IPS-NIHi11 (cell line): ENCODE results near the gene MAGI2.
"Not testable (repeated sequence)": the region's sequence is repeated elsewhere in the genome, so short reads cannot be mapped to it uniquely, and the experiment has no call there.

Source experiments
- DNase-seq: peaks from one replicate; pipeline ENCODE4 v3.0.0; 2012; ENCODE audit warnings: mixed read lengths, low spot score

Gene MAGI2

GRCh38 chr7:79451580-79451979 lies 1.9 kb downstream of the MAGI2 start:
- DNase-seq: no peak

GRCh38 chr7:79442766-79443165 lies 10.7 kb downstream of the MAGI2 start:
- DNase-seq: not testable (repeated sequence)

GRCh38 chr7:79436378-79436777 lies 17.1 kb downstream of the MAGI2 start:
- DNase-seq: no peak

- DNase-seq: no peak
Observed at GRCh38 chr7:79434867-79435266, 18.6 kb downstream of the MAGI2 start.

GRCh38 chr7:79434098-79434497 lies 19.4 kb downstream of the MAGI2 start:
- no peak for DNase-seq

- no peak for DNase-seq
Observed at GRCh38 chr7:79430391-79430790, 23.1 kb downstream of the MAGI2 start.

GRCh38 chr7:79425665-79426064 lies 27.8 kb downstream of the MAGI2 start:
- DNase-seq: no peak

GRCh38 chr7:79421751-79422150 lies 31.7 kb downstream of the MAGI2 start:
- DNase-seq: no peak

GRCh38 chr7:79420464-79420863 lies 33.0 kb downstream of the MAGI2 start:
- no peak for DNase-seq

GRCh38 chr7:79414910-79415309 lies 38.6 kb downstream of the MAGI2 start:
- DNase-seq: no peak

- DNase-seq: no peak
Observed at GRCh38 chr7:79412915-79413314, 40.6 kb downstream of the MAGI2 start.

- DNase-seq: no peak
Observed at GRCh38 chr7:79412438-79412837, 41.0 kb downstream of the MAGI2 start.

GRCh38 chr7:79410345-79410744 lies 43.1 kb downstream of the MAGI2 start:
- no peak for DNase-seq

GRCh38 chr7:79407351-79407750 lies 46.1 kb downstream of the MAGI2 start:
- DNase-seq: no peak

GRCh38 chr7:79406371-79406770 lies 47.1 kb downstream of the MAGI2 start:
- DNase-seq: no peak

GRCh38 chr7:79405368-79405767 lies 48.1 kb downstream of the MAGI2 start:
- DNase-seq: no peak

- no peak for DNase-seq
Observed at GRCh38 chr7:79403879-79404278, 49.6 kb downstream of the MAGI2 start.

- DNase-seq: no peak
Observed at GRCh38 chr7:79403451-79403850, 50.0 kb downstream of the MAGI2 start.

GRCh38 chr7:79401254-79401653 lies 52.2 kb downstream of the MAGI2 start:
- no peak for DNase-seq

GRCh38 chr7:79400222-79400621 lies 53.2 kb downstream of the MAGI2 start:
- DNase-seq: no peak

GRCh38 chr7:79398138-79398749 lies 55.2 kb downstream of the MAGI2 start:
- DNase-seq: no peak

- DNase-seq: no peak
Observed at GRCh38 chr7:79386688-79387422, 66.6 kb downstream of the MAGI2 start.

GRCh38 chr7:79381921-79382320 lies 71.5 kb downstream of the MAGI2 start:
- DNase-seq: no peak

- no peak for DNase-seq
Observed at GRCh38 chr7:79377097-79377496, 76.4 kb downstream of the MAGI2 start.
